Measurements from ENCODE around the gene ROR1.
A peak's percentile ranks its signal among the peaks of the same experiment; 100 is the strongest.
"Not testable (repeated sequence)": the region's sequence is repeated elsewhere in the genome, so short reads cannot be mapped to it uniquely, and the experiment has no call there.

The ROR1 gene

GRCh38 chr1:64087768-64088167, 314.0 kb downstream of the ROR1 start:
- DNase-seq (ENCODE audit: low spot score) (no peak), FAIRE-seq (no peak)

GRCh38 chr1:64090436-64090835, 316.6 kb downstream of the ROR1 start:
- DNase-seq (ENCODE audit: low spot score) (no peak), FAIRE-seq (no peak)

- FAIRE-seq (no peak), DNase-seq (ENCODE audit: low spot score) (no peak)
Measured at GRCh38 chr1:64092851-64093371, 319.1 kb downstream of the ROR1 start.

- DNase-seq (ENCODE audit: low spot score), result no peak
- FAIRE-seq, result no peak
Measured at GRCh38 chr1:64093941-64094340, 320.1 kb downstream of the ROR1 start.

- no peak for FAIRE-seq
Measured at GRCh38 chr1:64095832-64096231, 322.0 kb downstream of the ROR1 start.

GRCh38 chr1:64097859-64098258, 324.0 kb downstream of the ROR1 start:
- no peak for FAIRE-seq
- DNase-seq (ENCODE audit: low spot score), result no peak

More at GRCh38 chr1:64095832-64096231, 322.0 kb downstream of the ROR1 start:
- no peak for DNase-seq (ENCODE audit: low spot score)

GRCh38 chr1:64098436-64098835, 324.6 kb downstream of the ROR1 start:
- DNase-seq (ENCODE audit: low spot score), result no peak

GRCh38 chr1:64098846-64099582, 325.2 kb downstream of the ROR1 start:
- DNase-seq (ENCODE audit: low spot score), result no peak
- no peak for FAIRE-seq

More at GRCh38 chr1:64098436-64098835, 324.6 kb downstream of the ROR1 start:
- FAIRE-seq, result no peak

- FAIRE-seq (no peak), DNase-seq (ENCODE audit: low spot score) (no peak)
Measured at GRCh38 chr1:64100791-64101190, 327.0 kb downstream of the ROR1 start.

GRCh38 chr1:64104585-64104984, 330.8 kb downstream of the ROR1 start:
- DNase-seq (ENCODE audit: low spot score); FAIRE-seq: not testable (repeated sequence)

- DNase-seq (ENCODE audit: low spot score) (no peak), FAIRE-seq (no peak)
Measured at GRCh38 chr1:64107118-64107519, 333.3 kb downstream of the ROR1 start.

- DNase-seq (ENCODE audit: low spot score) (no peak), FAIRE-seq (no peak)
Measured at GRCh38 chr1:64107632-64108031, 333.8 kb downstream of the ROR1 start.

GRCh38 chr1:64110924-64111777, 337.3 kb downstream of the ROR1 start:
- DNase-seq (ENCODE audit: low spot score), result no peak
- FAIRE-seq, result peak; percentile 56

GRCh38 chr1:64111787-64112186, 338.0 kb downstream of the ROR1 start:
- peak; percentile 20 for DNase-seq (ENCODE audit: low spot score)
- no peak for FAIRE-seq

GRCh38 chr1:64112281-64112680, 338.5 kb downstream of the ROR1 start:
- DNase-seq (ENCODE audit: low spot score), result peak; percentile 48
- peak; percentile 61 for FAIRE-seq

GRCh38 chr1:64114012-64114525, 340.3 kb downstream of the ROR1 start:
- FAIRE-seq, result no peak
- DNase-seq (ENCODE audit: low spot score), result no peak

- no peak for DNase-seq (ENCODE audit: low spot score)
- no peak for FAIRE-seq
Measured at GRCh38 chr1:64116537-64116936, 342.7 kb downstream of the ROR1 start.

- FAIRE-seq (no peak), DNase-seq (ENCODE audit: low spot score) (no peak)
Measured at GRCh38 chr1:64117492-64117891, 343.7 kb downstream of the ROR1 start.

GRCh38 chr1:64121766-64122385, 348.1 kb downstream of the ROR1 start:
- no peak for FAIRE-seq
- no peak for DNase-seq (ENCODE audit: low spot score)

- no peak for DNase-seq (ENCODE audit: low spot score)
- peak; percentile 27 for FAIRE-seq
Measured at GRCh38 chr1:64122588-64122987, 348.8 kb downstream of the ROR1 start.

GRCh38 chr1:64124704-64125440, 351.1 kb downstream of the ROR1 start:
- FAIRE-seq (no peak), DNase-seq (ENCODE audit: low spot score) (no peak)
